Measurements from ENCODE around the gene USPL1.
A peak's percentile ranks its signal among the peaks of the same experiment; 100 is the strongest.
"Not testable (repeated sequence)": the region's sequence is repeated elsewhere in the genome, so short reads cannot be mapped to it uniquely, and the experiment has no call there.

Gene USPL1

GRCh38 chr13:30616927-30617314 is 799 bp upstream of the USPL1 start:
- DNase-seq (ENCODE audit: low read depth) = peak; percentile 85

DNA sequence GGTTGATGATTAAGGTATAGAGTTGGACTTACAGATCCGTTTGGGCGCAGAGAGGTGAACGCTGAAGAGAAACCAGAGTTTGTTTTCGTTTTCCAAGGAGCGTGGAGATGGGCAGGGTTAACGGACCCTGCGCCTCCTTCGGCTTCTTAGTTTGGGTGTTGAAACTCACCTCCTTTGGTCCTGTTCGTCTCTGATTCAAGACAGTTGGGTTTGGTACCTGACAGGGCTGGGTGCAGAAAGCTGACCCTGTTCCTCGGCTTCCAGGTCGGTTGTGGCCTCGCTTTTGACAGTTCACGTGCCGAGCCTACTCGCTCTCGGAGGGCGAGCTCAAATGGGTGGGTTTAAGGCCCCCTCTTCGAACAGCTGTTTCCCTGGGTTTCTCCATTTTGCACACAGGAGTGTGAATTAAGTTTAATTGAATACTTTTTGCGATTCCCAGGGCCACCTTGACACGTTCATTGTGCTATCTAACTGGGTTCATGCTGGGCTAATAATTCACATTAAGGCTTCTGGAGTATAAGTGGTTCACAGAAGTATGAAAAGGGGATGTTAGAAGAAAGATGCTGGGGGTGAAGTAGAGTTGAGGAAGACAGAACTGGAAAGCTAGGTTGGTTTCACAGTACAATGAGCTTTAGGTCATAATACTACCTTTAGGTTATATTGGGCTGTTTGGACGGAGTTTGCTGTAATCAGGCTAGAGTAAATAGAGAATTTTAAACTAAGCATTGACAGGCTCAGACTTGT is 638 bp downstream of the USPL1 start:
- DNase-seq (ENCODE audit: low read depth) = no peak

- DNase-seq (ENCODE audit: low read depth) = no peak
These were observed 1.2 kb downstream of the USPL1 start for GRCh38 chr13:30618930-30619279.

DNA sequence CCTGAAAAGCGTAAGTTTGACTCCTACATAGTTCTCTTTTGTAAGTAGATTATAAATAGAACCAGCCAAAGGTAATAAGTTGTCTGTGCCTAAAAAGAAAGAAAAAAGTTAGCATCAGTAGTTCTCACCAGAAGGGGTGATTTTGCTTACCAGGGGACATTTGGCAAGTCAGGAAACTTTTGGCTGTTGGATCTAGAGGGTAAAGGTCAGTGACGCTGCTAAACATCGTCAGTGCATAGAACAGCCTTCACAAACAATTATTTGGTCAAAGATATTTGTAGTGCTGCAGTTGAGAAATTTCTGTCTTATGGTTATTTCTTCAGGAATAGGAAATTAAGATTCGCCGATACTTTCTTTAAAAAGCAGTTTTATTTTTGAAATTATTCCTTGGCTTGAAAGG is 2.0 kb downstream of the USPL1 start:
- DNase-seq (ENCODE audit: low read depth) = no peak

GRCh38 chr13:30620941-30621340 is 3.2 kb downstream of the USPL1 start:
- DNase-seq (ENCODE audit: low read depth) = no peak

GRCh38 chr13:30622551-30622950 is 4.8 kb downstream of the USPL1 start:
- DNase-seq (ENCODE audit: low read depth) = no peak

DNA sequence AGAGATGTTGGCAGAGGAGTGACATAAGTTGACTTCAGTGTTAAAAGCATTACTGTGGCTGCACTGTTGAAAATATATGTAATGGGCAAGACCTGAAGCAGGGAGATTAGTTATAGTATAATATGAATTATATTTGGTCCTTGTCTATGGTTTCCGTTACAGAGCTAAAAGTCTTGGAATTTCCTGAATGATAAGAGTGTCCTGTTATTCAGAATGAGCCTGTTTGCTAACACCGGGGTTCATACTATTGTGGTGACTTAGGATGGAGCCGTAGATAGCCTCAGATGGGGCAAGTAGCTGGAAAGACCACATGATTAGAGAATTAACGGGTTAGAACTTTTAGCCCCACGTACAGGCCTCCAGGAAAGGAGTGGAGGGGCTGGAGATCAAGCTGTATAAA is 5.7 kb downstream of the USPL1 start:
- peak; percentile 78 for DNase-seq (ENCODE audit: low read depth)

- no peak for DNase-seq (ENCODE audit: low read depth)
These were observed 6.9 kb downstream of the USPL1 start for GRCh38 chr13:30624630-30625029.

- DNase-seq (ENCODE audit: low read depth) = no peak
These were observed 11.8 kb downstream of the USPL1 start for GRCh38 chr13:30629527-30629926.

GRCh38 chr13:30633861-30634260 is 16.1 kb downstream of the USPL1 start:
- DNase-seq (ENCODE audit: low read depth) = no peak

GRCh38 chr13:30634838-30635237 is 17.1 kb downstream of the USPL1 start:
- no peak for DNase-seq (ENCODE audit: low read depth)

- DNase-seq (ENCODE audit: low read depth) = no peak
These were observed 20.6 kb downstream of the USPL1 start for GRCh38 chr13:30638301-30638700.

- DNase-seq (ENCODE audit: low read depth) = peak; percentile 81
These were observed 22.0 kb downstream of the USPL1 start for GRCh38 chr13:30639671-30640070.

DNA sequence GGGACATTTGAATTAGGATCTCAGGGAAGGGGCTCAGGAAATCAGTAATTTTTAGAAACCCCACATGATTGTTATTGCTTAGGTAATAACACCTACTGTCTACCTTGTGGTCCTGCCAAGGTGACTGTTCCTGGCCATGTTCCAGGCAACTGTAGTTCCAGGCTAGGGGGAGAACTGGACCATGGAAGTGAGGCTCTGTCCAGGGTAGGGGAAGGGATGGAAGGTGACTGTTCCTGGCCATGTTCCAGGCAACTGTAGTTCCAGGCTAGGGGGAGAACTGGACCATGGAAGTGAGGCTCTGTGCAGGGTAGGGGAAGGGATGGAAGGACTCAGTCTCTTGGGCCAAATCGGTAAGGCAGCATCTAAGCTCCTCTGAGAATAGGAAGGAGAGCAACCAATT is 23.5 kb downstream of the USPL1 start:
- DNase-seq (ENCODE audit: low read depth) = not testable (repeated sequence)

GRCh38 chr13:30645629-30646028 is 27.9 kb downstream of the USPL1 start:
- DNase-seq (ENCODE audit: low read depth) = no peak

- DNase-seq (ENCODE audit: low read depth) = no peak
These were observed 29.7 kb downstream of the USPL1 start for GRCh38 chr13:30647420-30647819.

GRCh38 chr13:30647824-30648521 is 30.3 kb downstream of the USPL1 start:
- DNase-seq (ENCODE audit: low read depth) = no peak

DNA sequence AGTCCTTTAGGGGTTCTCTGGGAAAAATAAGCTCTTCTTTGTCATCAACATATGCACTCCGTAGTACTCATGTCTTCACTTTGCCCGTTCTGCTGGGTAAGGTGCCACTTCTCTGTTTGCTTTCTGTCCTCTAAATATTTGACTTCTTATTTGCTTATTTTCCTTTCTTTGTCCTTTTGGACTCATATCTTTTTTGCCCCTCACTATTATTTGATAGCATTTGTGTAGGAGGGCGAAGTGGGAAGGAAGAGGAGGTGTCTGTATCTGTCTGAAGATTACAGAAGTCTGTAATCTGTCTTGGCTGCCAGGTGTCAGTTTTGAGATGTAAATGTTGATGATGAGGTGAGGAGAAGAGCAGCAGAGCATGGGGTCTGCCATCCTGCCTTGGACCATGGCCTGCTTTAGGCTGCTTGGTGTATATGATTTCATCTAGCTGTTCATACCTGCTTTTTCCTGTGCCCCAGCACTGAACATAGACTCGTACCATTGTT is 30.8 kb downstream of the USPL1 start:
- no peak for DNase-seq (ENCODE audit: low read depth)

DNA sequence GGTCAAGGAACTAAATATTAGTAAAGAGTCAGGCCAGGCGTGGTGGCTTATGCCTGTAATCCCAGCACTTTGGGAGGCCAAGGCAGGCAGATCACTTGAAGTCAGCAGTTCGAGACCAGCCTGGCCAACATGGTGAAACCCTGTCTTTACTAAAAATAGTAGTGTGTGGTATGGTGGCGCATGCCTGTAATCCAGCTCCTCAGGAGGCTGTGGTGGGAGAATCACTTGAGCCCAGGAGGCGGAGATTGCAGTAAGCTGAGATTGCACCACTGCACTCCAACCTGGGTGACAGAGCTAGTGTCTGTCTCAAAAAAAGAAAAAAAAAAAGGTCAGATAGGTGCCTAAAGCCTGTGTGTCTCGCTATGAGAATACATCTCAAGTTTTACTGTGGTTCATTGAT is 33.9 kb downstream of the USPL1 start:
- DNase-seq (ENCODE audit: low read depth) = peak; percentile 72

DNA sequence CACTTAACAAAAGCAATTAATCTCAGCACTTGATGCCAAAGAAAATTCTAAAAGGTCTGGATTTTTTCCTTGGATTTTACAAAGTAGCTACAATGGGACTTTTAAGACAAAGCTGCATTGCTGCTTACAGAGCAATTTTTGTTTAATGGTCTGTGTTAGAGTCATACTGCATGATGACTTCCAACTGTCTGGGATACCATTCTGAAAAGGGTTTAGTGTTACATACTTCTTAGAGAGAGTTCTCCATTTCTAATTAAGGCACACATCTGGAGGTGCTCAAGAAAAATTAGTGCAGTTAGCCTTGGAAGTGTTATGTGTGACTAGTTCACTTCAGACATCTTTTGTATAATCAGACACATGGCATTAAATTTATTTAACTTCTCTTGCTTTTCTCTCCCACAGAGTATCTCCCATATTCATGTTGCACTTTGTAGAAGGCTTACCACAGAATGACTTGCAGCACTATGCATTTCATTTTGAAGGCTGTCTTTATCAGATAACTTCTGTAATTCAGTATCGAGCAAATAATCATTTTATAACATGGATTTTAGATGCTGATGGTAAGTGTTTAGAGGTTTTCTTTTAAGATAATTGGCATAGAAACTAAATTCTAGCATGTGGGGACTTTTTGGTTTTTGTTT is 35.1 kb downstream of the USPL1 start:
- no peak for DNase-seq (ENCODE audit: low read depth)

GRCh38 chr13:30654430-30654829 is 36.7 kb downstream of the USPL1 start:
- DNase-seq (ENCODE audit: low read depth) = no peak

DNA sequence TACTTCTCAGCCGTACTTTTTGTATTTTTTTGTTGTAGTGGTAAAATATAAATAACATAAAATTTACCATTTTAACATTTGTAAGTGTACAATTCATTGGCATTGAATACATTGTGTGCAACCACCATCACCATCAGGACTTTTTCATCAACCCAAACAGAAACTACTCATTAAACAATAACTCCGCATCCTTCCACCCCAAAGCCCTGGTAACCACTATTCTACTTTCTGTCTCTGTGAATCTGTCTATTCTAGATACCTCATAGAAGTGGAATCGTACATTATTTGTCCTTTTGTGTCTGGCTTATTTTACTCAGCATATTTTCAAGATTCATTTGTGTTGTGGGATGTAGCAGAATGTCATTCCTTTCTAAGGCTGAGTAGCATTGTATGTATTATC is 38.5 kb downstream of the USPL1 start:
- no peak for DNase-seq (ENCODE audit: low read depth)

- DNase-seq (ENCODE audit: low read depth) = no peak
These were observed 42.3 kb downstream of the USPL1 start for GRCh38 chr13:30659980-30660379.
